Right lung (tissue), 10 donors: ENCODE measurements around the gene METAP2. TPM values are rescaled to one million over a fixed set of nuclear protein-coding genes. Genes with fewer than 3 reads are reported as not detected.
"Not testable (repeated sequence)": the region's sequence is repeated elsewhere in the genome, so short reads cannot be mapped to it uniquely, and the experiment has no call there.

ENCODE experiments used
- DNase-seq, 2 donors: peaks; one replicate each; pipeline ENCODE4 v3.0.0-alpha.2; 2013
- long read RNA-seq, 8 donors: transcript quantifications; one replicate each; lab custom pipeline, GENCODE V29; 2026
- polyA plus RNA-seq, 5 donors: library from polyadenylated mRNA; unstranded; fragments of 120-200 nt; gene quantifications; one replicate each; pipeline versions ENCODE4 v1.2.1 to v1.2.3, GENCODE V29; 2013; ENCODE audit warnings: inconsistent platforms in 1 of 5, low replicate concordance in 1 of 5; ENCODE audit not compliant: insufficient read length in 5 of 5, insufficient read depth in 1 of 5

METAP2 gene
- polyA plus RNA-seq = 100 to 1,000 TPM in 4 of 5 donors, 10 to 100 TPM in 1; 99.5 to 167 (median 122) TPM
- long read RNA-seq, donor 1, transcript METAP2-202 (11 exons, 3,601 nt) = major isoform, 20 of 101 reads
- long read RNA-seq, donor 1, partial matches to known transcripts = 74 of 101 reads
- long read RNA-seq, donor 1, other reads (novel, unspliced or antisense) = 0 of 101 reads
- long read RNA-seq, donor 2, transcript METAP2-202 (11 exons, 3,601 nt) = major isoform, 22 of 47 reads
- long read RNA-seq, donor 2, partial matches to known transcripts = 20 of 47 reads
- long read RNA-seq, donor 2, other reads (novel, unspliced or antisense) = 0 of 47 reads
- long read RNA-seq, donor 3, transcript METAP2-202 (11 exons, 3,601 nt) = major isoform, 23 of 103 reads
- long read RNA-seq, donor 3, partial matches to known transcripts = 78 of 103 reads
- long read RNA-seq, donor 3, other reads (novel, unspliced or antisense) = 0 of 103 reads
- long read RNA-seq, donor 4, transcript METAP2-202 (11 exons, 3,601 nt) = major isoform, 14 of 61 reads
- long read RNA-seq, donor 4, partial matches to known transcripts = 46 of 61 reads
- long read RNA-seq, donor 4, other reads (novel, unspliced or antisense) = 0 of 61 reads
- long read RNA-seq, donor 5, transcript METAP2-210 (11 exons, 1,874 nt) = minor isoform, 8 of 151 reads
- long read RNA-seq, donor 5, transcript METAP2-202 (11 exons, 3,601 nt) = major isoform, 28 of 151 reads
- long read RNA-seq, donor 5, partial matches to known transcripts = 112 of 151 reads
- long read RNA-seq, donor 5, other reads (novel, unspliced or antisense) = 0 of 151 reads
- long read RNA-seq, donor 6, transcript METAP2-202 (11 exons, 3,601 nt) = major isoform, 18 of 88 reads
- long read RNA-seq, donor 6, transcript METAP2-210 (11 exons, 1,874 nt) = minor isoform, 8 of 88 reads
- long read RNA-seq, donor 6, partial matches to known transcripts = 61 of 88 reads
- long read RNA-seq, donor 6, other reads (novel, unspliced or antisense) = 0 of 88 reads
- long read RNA-seq, donor 7, transcript METAP2-202 (11 exons, 3,601 nt) = major isoform, 15 of 46 reads
- long read RNA-seq, donor 7, partial matches to known transcripts = 28 of 46 reads
- long read RNA-seq, donor 7, other reads (novel, unspliced or antisense) = 0 of 46 reads
- long read RNA-seq, donor 8, transcript METAP2-202 (11 exons, 3,601 nt) = major isoform, 12 of 27 reads
- long read RNA-seq, donor 8, partial matches to known transcripts = 12 of 27 reads
- long read RNA-seq, donor 8, other reads (novel, unspliced or antisense) = 0 of 27 reads

GRCh38 chr12:95473884-95474659 is at the start of gene METAP2:
TSS of gene METAP2 (plus strand) at chr12:95474152. CDS start at chr12:95474180, 28 bp downstream.
- DNase-seq = peak; percentile 91 to 92

GRCh38 chr12:95424271-95424994 is 49.5 kb upstream of the METAP2 start:
- no peak for DNase-seq

- DNase-seq = no peak
Observed at GRCh38 chr12:95429172-95429510, 44.8 kb upstream of the METAP2 start.

- DNase-seq = no peak
Observed at GRCh38 chr12:95431120-95431519, 42.8 kb upstream of the METAP2 start.

GRCh38 chr12:95435355-95435754 is 38.6 kb upstream of the METAP2 start:
- no peak for DNase-seq

GRCh38 chr12:95437565-95437964 is 36.4 kb upstream of the METAP2 start:
- no peak for DNase-seq

- DNase-seq = no peak
Observed at GRCh38 chr12:95439461-95440230, 34.3 kb upstream of the METAP2 start.

GRCh38 chr12:95440401-95440800 is 33.6 kb upstream of the METAP2 start:
- no peak for DNase-seq

GRCh38 chr12:95443459-95443858 is 30.5 kb upstream of the METAP2 start:
- no peak for DNase-seq

- not testable (repeated sequence) for DNase-seq
Observed at GRCh38 chr12:95445099-95445498, 28.9 kb upstream of the METAP2 start.

- no peak for DNase-seq
Observed at GRCh38 chr12:95445884-95446505, 28.0 kb upstream of the METAP2 start.

GRCh38 chr12:95446506-95446900 is 27.4 kb upstream of the METAP2 start:
- peak; percentile 26 to 36 for DNase-seq

- DNase-seq = not testable (repeated sequence)
Observed at GRCh38 chr12:95449656-95450055, 24.3 kb upstream of the METAP2 start.

GRCh38 chr12:95452501-95452900 is 21.5 kb upstream of the METAP2 start:
- DNase-seq = not testable (repeated sequence)

- DNase-seq = not testable (repeated sequence)
Observed at GRCh38 chr12:95453881-95454280, 20.1 kb upstream of the METAP2 start.

GRCh38 chr12:95454780-95455215 is 19.2 kb upstream of the METAP2 start:
- DNase-seq = not testable (repeated sequence)

GRCh38 chr12:95457605-95458004 is 16.3 kb upstream of the METAP2 start:
- DNase-seq = not testable (repeated sequence)

GRCh38 chr12:95458761-95459160 is 15.2 kb upstream of the METAP2 start:
- no peak for DNase-seq

- no peak for DNase-seq
Observed at GRCh38 chr12:95459310-95459709, 14.6 kb upstream of the METAP2 start.
